SK-N-SH (cell line): ENCODE measurements around the gene RFNG. TPM values are rescaled to one million over a fixed set of nuclear protein-coding genes. Genes with fewer than 3 reads are reported as not detected.
A peak's percentile ranks its signal among the peaks of the same experiment; 100 is the strongest.

Experiments used
- CTCF ChIA-PET: fragments of 300-600, 350-600 bp; formaldehyde crosslinking; extraction: SDS; loops from one replicate; lab custom pipeline; 2021; lab: Yijun Ruan, JAX
- POLR2A ChIA-PET: fragments of 350-600 bp; sonication (Branson Sonifier 250); formaldehyde crosslinking; extraction: SDS; loops from one replicate; lab custom pipeline; 2020; ENCODE audit warnings: antibody characterized with exemption, inconsistent platforms; lab: Yijun Ruan, JAX
- DNase-seq: peaks from one replicate; pipeline ENCODE4 v3.0.0; 2012
- H2AFZ ChIP-seq: fragments of 200-600 bp; sonication (generic); 2 replicates; pipeline ENCODE4 v1.8.1; 2016; ENCODE audit warnings: antibody characterized with exemption, mild to moderate bottlenecking, low read depth
- H3F3A ChIP-seq: fragments of 200-600 bp; sonication (generic); replicated peaks from 2 replicates; pipeline ENCODE3; 2016; ENCODE audit warnings: antibody characterized with exemption, mild to moderate bottlenecking; ENCODE audit not compliant: insufficient read depth
- H3K27ac ChIP-seq, 2 experiments: fragments of 200-500 bp in 1 of 2; fragments of 200-600 bp in 1 of 2; sonication (Bioruptor generic) in 1 of 2; sonication (generic), shearing (Covaris generic) in 1 of 2; 2 replicates each; pipeline versions ENCODE4 v1.5.1 to v1.6.1; 2014 to 2016; ENCODE audit warnings: low read depth in 2 of 2, inconsistent platforms in 1 of 2, low read length in 1 of 2, mild to moderate bottlenecking in 1 of 2, mixed read lengths in 1 of 2
- H3K27me3 ChIP-seq: fragments of 200-600 bp; sonication (generic), shearing (Covaris generic); 2 replicates; pipeline ENCODE4 v1.6.1; 2016; ENCODE audit warnings: mixed run types; ENCODE audit not compliant: insufficient read depth
- H3K36me3 ChIP-seq, 2 experiments: fragments of 200-500 bp in 1 of 2; fragments of 200-600 bp in 1 of 2; sonication (Bioruptor generic) in 1 of 2; sonication (generic) in 1 of 2; replicated peaks in 1 of 2; 2 replicates each; pipeline versions ENCODE3 to v1.5.1; 2014 to 2016; ENCODE audit warnings: low read length in 1 of 2, mild to moderate bottlenecking in 1 of 2; ENCODE audit not compliant: insufficient read depth in 2 of 2, control insufficient read depth in 1 of 2
- H3K4me1 ChIP-seq, 2 experiments: fragments of 200-500 bp in 1 of 2; fragments of 200-600 bp in 1 of 2; sonication (Bioruptor generic) in 1 of 2; sonication (generic), shearing (Covaris generic) in 1 of 2; 2 replicates each; pipeline versions ENCODE4 v1.5.1 to v1.6.1; 2014 to 2016; ENCODE audit warnings: low read depth in 1 of 2, low read length in 1 of 2, mixed run types in 1 of 2; ENCODE audit not compliant: insufficient read depth in 2 of 2, control insufficient read depth in 1 of 2
- H3K4me2 ChIP-seq: fragments of 200-600 bp; sonication (generic), shearing (Covaris generic); 2 replicates; pipeline ENCODE4 v1.6.1; 2017; ENCODE audit warnings: mixed run types
- H3K4me3 ChIP-seq, 2 experiments: fragments of 200-500 bp in 1 of 2; fragments of 200-600 bp in 1 of 2; sonication (Bioruptor generic) in 1 of 2; sonication (generic), shearing (Covaris generic) in 1 of 2; 2 replicates each; pipeline versions ENCODE4 v1.5.1 to v1.8.1; 2014 to 2016; ENCODE audit warnings: low read depth in 2 of 2, inconsistent platforms in 1 of 2, low read length in 1 of 2, mild to moderate bottlenecking in 1 of 2, mixed read lengths in 1 of 2, moderate library complexity in 1 of 2
- H3K79me2 ChIP-seq: fragments of 200-600 bp; sonication (generic); 2 replicates; pipeline ENCODE4 v1.8.1; 2017; ENCODE audit warnings: mild to moderate bottlenecking; ENCODE audit not compliant: insufficient read depth
- H3K9ac ChIP-seq: fragments of 200-600 bp; sonication (generic); 2 replicates; pipeline ENCODE4 v1.6.1; 2017; ENCODE audit warnings: mixed run types
- H3K9me2 ChIP-seq: fragments of 200-600 bp; sonication (generic); 2 replicates; pipeline ENCODE4 v1.6.1; 2017; ENCODE audit warnings: mixed run types
- H3K9me3 ChIP-seq: fragments of 200-600 bp; sonication (generic); 2 replicates; pipeline ENCODE4 v1.6.1; 2017; ENCODE audit warnings: mixed run types, mild to moderate bottlenecking, moderate library complexity
- H4K20me1 ChIP-seq: fragments of 200-600 bp; sonication (generic); 2 replicates; pipeline ENCODE4 v1.6.1; 2017; ENCODE audit warnings: mild to moderate bottlenecking, mixed run types; ENCODE audit not compliant: insufficient read depth
- CHD2 ChIP-seq: fragments of 150-350 bp; IDR thresholded peaks from 2 replicates; pipeline ENCODE4 v1.6.1; 2018; ENCODE audit warnings: low read length; ENCODE audit not compliant: partially characterized antibody
- EZH2phosphoT487 ChIP-seq: fragments of 200-600 bp; sonication (generic); IDR thresholded peaks from 2 replicates; pipeline ENCODE4 v1.6.1; 2017; ENCODE audit warnings: low read depth, mixed run types, mild to moderate bottlenecking, antibody characterized with exemption, moderate library complexity, borderline replicate concordance
- FOSL2 ChIP-seq: IDR thresholded peaks from 2 replicates; pipeline ENCODE4 v1.4.0; 2012; ENCODE audit warnings: low read depth, mild to moderate bottlenecking, moderate library complexity, borderline replicate concordance
- FOXJ3 ChIP-seq: sonication (generic); formaldehyde crosslinking; IDR thresholded peaks from 2 replicates; pipeline ENCODE4 v1.5.1; 2020; ENCODE audit warnings: mild to moderate bottlenecking, missing genetic modification reagents
- FOXM1 ChIP-seq: IDR thresholded peaks from 2 replicates; pipeline ENCODE4 v1.4.0; 2012; ENCODE audit warnings: low read depth, mild to moderate bottlenecking
- GABPA ChIP-seq: IDR thresholded peaks from 2 replicates; pipeline ENCODE4 v1.4.0; 2012; ENCODE audit warnings: low read depth, mild to moderate bottlenecking
- GATA2 ChIP-seq: sonication (generic); formaldehyde crosslinking; IDR thresholded peaks from 2 replicates; pipeline ENCODE4 v1.5.0; 2020; ENCODE audit warnings: mild to moderate bottlenecking, missing genetic modification reagents
- JUND ChIP-seq: IDR thresholded peaks from 2 replicates; pipeline ENCODE4 v1.4.0; 2012
- MEF2A ChIP-seq: IDR thresholded peaks from 2 replicates; pipeline ENCODE4 v1.4.0; 2012; ENCODE audit warnings: low read depth, borderline replicate concordance
- NRF1 ChIP-seq: IDR thresholded peaks from 2 replicates; pipeline ENCODE4 v1.6.1; 2012; ENCODE audit warnings: low read depth, mild to moderate bottlenecking, low read length
- RCOR1 ChIP-seq: fragments of 150-350 bp; IDR thresholded peaks from 2 replicates; pipeline ENCODE4 v1.6.1; 2017; ENCODE audit warnings: antibody characterized with exemption, low read length
- RXRA ChIP-seq: IDR thresholded peaks from 2 replicates; pipeline ENCODE4 v1.4.0; 2012; ENCODE audit warnings: low read depth, mild to moderate bottlenecking, borderline replicate concordance
- SMC3 ChIP-seq: IDR thresholded peaks from 2 replicates; pipeline ENCODE4 v1.6.1; 2012; ENCODE audit warnings: low read depth, low read length, improper control_type of control experiment
- TCF12 ChIP-seq: IDR thresholded peaks from 2 replicates; pipeline ENCODE4 v1.4.0; 2012
- WGBS: methylation state at CpG from one replicate; pipeline ENCODE4 v1.1.6; 2017; ENCODE audit warnings: low lambda C conversion rate; 5-methylcytosine and 5-hydroxymethylcytosine counted together
- polyA plus RNA-seq, 3 experiments: library from polyadenylated mRNA; depleted of rRNA; stranded (reverse); fragments of >200 nt; gene quantifications; 2 replicates each; pipeline ENCODE4 v1.2.3, GENCODE V29; 2012
- TF ChIP-seq, protein P1 (sequence below): IDR thresholded peaks from 2 replicates; pipeline ENCODE4; 2012
- TF ChIP-seq, protein P2 (sequence below): IDR thresholded peaks from 2 replicates; pipeline ENCODE4 v1.4.0; 2012; ENCODE audit warnings: low read depth, borderline replicate concordance
- TF ChIP-seq, protein P3 (sequence below): IDR thresholded peaks from 2 replicates; pipeline ENCODE4 v1.4.0; 2012; ENCODE audit warnings: low read depth, borderline replicate concordance
- TF ChIP-seq, protein P4 (sequence below): IDR thresholded peaks from 2 replicates; pipeline ENCODE4 v1.6.1; 2012; ENCODE audit warnings: mild to moderate bottlenecking, low read depth, low read length, moderate library complexity
- TF ChIP-seq, protein P5 (sequence below): fragments of 150-350 bp; IDR thresholded peaks from 2 replicates; pipeline ENCODE4 v1.6.1; 2016; ENCODE audit warnings: mild to moderate bottlenecking, low read depth, low read length

The RFNG gene
- polyA plus RNA-seq, 1 of the 3 experiments (the other 2 are of a cell fraction), result 68.6 TPM

DNA sequence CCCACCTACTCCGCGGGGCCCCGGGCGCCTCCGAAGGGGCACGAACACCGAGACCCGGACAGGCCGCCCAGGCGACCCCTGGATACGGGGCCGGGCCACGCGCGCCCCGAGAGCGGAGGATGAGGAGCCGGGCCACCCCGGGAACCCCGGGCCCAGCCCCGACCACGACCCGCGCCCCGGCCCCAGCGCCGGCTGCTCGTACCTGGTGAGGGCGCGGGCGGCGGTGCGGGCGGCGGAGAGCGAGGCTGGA, 46.2 kb upstream of the RFNG start:
- peaks cover 12% of the 10 kb centered on the region for H3F3A ChIP-seq
- no peak overlapping the region for H2AFZ ChIP-seq
- no peak for TF ChIP-seq JUND
- TF ChIP-seq FOSL2, result no peak
- TF ChIP-seq GABPA, result no peak
- no peak for TF ChIP-seq TCF12
- TF ChIP-seq, protein P1, sequence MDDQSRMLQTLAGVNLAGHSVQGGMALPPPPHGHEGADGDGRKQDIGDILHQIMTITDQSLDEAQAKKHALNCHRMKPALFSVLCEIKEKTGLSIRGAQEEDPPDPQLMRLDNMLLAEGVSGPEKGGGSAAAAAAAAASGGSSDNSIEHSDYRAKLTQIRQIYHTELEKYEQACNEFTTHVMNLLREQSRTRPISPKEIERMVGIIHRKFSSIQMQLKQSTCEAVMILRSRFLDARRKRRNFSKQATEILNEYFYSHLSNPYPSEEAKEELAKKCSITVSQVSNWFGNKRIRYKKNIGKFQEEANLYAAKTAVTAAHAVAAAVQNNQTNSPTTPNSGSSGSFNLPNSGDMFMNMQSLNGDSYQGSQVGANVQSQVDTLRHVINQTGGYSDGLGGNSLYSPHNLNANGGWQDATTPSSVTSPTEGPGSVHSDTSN, result no peak
- no peak for TF ChIP-seq GATA2 (CRISPR knock-in tag)
- no peak for TF ChIP-seq SMC3
- TF ChIP-seq, protein P2, sequence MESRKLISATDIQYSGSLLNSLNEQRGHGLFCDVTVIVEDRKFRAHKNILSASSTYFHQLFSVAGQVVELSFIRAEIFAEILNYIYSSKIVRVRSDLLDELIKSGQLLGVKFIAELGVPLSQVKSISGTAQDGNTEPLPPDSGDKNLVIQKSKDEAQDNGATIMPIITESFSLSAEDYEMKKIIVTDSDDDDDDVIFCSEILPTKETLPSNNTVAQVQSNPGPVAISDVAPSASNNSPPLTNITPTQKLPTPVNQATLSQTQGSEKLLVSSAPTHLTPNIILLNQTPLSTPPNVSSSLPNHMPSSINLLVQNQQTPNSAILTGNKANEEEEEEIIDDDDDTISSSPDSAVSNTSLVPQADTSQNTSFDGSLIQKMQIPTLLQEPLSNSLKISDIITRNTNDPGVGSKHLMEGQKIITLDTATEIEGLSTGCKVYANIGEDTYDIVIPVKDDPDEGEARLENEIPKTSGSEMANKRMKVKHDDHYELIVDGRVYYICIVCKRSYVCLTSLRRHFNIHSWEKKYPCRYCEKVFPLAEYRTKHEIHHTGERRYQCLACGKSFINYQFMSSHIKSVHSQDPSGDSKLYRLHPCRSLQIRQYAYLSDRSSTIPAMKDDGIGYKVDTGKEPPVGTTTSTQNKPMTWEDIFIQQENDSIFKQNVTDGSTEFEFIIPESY, result no peak
- TF ChIP-seq, protein P3, sequence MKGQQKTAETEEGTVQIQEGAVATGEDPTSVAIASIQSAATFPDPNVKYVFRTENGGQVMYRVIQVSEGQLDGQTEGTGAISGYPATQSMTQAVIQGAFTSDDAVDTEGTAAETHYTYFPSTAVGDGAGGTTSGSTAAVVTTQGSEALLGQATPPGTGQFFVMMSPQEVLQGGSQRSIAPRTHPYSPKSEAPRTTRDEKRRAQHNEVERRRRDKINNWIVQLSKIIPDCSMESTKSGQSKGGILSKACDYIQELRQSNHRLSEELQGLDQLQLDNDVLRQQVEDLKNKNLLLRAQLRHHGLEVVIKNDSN, result no peak
- TF ChIP-seq, protein P4, sequence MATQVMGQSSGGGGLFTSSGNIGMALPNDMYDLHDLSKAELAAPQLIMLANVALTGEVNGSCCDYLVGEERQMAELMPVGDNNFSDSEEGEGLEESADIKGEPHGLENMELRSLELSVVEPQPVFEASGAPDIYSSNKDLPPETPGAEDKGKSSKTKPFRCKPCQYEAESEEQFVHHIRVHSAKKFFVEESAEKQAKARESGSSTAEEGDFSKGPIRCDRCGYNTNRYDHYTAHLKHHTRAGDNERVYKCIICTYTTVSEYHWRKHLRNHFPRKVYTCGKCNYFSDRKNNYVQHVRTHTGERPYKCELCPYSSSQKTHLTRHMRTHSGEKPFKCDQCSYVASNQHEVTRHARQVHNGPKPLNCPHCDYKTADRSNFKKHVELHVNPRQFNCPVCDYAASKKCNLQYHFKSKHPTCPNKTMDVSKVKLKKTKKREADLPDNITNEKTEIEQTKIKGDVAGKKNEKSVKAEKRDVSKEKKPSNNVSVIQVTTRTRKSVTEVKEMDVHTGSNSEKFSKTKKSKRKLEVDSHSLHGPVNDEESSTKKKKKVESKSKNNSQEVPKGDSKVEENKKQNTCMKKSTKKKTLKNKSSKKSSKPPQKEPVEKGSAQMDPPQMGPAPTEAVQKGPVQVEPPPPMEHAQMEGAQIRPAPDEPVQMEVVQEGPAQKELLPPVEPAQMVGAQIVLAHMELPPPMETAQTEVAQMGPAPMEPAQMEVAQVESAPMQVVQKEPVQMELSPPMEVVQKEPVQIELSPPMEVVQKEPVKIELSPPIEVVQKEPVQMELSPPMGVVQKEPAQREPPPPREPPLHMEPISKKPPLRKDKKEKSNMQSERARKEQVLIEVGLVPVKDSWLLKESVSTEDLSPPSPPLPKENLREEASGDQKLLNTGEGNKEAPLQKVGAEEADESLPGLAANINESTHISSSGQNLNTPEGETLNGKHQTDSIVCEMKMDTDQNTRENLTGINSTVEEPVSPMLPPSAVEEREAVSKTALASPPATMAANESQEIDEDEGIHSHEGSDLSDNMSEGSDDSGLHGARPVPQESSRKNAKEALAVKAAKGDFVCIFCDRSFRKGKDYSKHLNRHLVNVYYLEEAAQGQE, result no peak
- TF ChIP-seq MEF2A, result no peak
- TF ChIP-seq FOXJ3 (CRISPR knock-in tag), result no peak
- no peak for TF ChIP-seq RXRA
- no peak for TF ChIP-seq RCOR1
- TF ChIP-seq, protein P5, sequence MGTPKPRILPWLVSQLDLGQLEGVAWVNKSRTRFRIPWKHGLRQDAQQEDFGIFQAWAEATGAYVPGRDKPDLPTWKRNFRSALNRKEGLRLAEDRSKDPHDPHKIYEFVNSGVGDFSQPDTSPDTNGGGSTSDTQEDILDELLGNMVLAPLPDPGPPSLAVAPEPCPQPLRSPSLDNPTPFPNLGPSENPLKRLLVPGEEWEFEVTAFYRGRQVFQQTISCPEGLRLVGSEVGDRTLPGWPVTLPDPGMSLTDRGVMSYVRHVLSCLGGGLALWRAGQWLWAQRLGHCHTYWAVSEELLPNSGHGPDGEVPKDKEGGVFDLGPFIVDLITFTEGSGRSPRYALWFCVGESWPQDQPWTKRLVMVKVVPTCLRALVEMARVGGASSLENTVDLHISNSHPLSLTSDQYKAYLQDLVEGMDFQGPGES, result no peak
- no peak for TF ChIP-seq FOXM1
- no peak for TF ChIP-seq CHD2
- TF ChIP-seq NRF1, result no peak
- TF ChIP-seq EZH2phosphoT487, result no peak
- ChIA-PET CTCF (interaction anchor here (1.0 to 2.6 kb wide), 10 partner anchors 8 to 138 kb away, joined by 3 to 14 read pairs (median 5); partner anchors contain the start of genes CENPX and LRRC45), POLR2A (interaction anchor here (0.5 to 2.0 kb wide), 12 partner anchors 9 to 185 kb away, joined by 3 to 19 read pairs (median 4); partner anchors contain the start of genes CENPX, DCXR and LRRC45)
- H3K27ac ChIP-seq, result peak overlapping the region; percentile 77 to 94
- peaks cover 20 to 31% of the 10 kb centered on the region in 2 experiments for H3K36me3 ChIP-seq
- H3K9ac ChIP-seq, result peak overlapping the region; percentile 88
- peak overlapping the region; percentile 100 for H3K4me2 ChIP-seq
- DNase-seq, result no peak
- no CpG with 5 or more reads among the region's 36 CpGs for WGBS
- H3K27me3 ChIP-seq, result no peaks in the 10 kb centered on the region
- H3K4me1 ChIP-seq, result peaks cover 21 to 49% of the 10 kb centered on the region in 2 experiments
- H4K20me1 ChIP-seq, result peaks cover 23% of the 10 kb centered on the region
- H3K9me2 ChIP-seq, result no peaks in the 10 kb centered on the region
- H3K79me2 ChIP-seq, result peaks cover 39% of the 10 kb centered on the region
- H3K4me3 ChIP-seq, result peak overlapping the region; percentile 86 to 94
- H3K9me3 ChIP-seq, result no peaks in the 10 kb centered on the region
